DOHH2 (cell line): ENCODE results near the gene MARK3.

Experiments used
- CTCF ChIP-seq: fragments of 200-600 bp; sonication (generic); IDR thresholded peaks from one replicate; pipeline ENCODE4 v1.5.1; 2014; ENCODE audit warnings: antibody characterized with exemption, mild to moderate bottlenecking, low read depth, low read length; ENCODE audit not compliant: poor library complexity, severe bottlenecking
- EZH2phosphoT487 ChIP-seq: fragments of 200-600 bp; sonication (generic); IDR thresholded peaks from 2 replicates; pipeline ENCODE4 v1.6.1; 2017; ENCODE audit warnings: borderline replicate concordance, mild to moderate bottlenecking, antibody characterized with exemption, low read length, moderate library complexity, mixed read lengths

- TF ChIP-seq CTCF (no peak), EZH2phosphoT487 (no peak)
Observed at GRCh38 chr14:103502877-103503276, 117.7 kb downstream of the MARK3 start.
